ENCODE measurements around the gene CDX2. TPM values are rescaled to one million over a fixed set of nuclear protein-coding genes. Genes with fewer than 3 reads are reported as not detected.

CDX2 gene
- total RNA-seq, 4 donors from 2014 or later, result 119 to 199 (median 136) TPM

DNA sequence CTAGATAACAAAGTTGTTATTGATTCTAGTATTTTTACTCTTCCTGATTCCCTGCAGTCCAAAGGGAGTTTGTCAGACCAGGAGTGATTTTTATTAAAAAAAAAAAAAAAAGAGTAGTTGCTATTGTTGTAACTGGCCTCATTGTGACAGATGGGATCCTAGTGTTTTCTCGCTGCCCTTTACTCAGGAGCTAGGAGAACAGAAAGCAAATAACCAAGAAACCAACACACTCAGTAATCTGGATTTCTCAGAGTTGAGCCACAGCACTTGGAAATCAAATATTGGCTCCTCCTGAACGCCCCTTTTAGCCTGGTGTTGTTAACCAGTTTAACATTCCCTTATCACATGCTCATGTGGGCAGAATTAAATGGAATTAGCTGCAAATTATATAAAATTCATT, 57.6 kb downstream of the CDX2 start:
- TF ChIP-seq POLR2A (IDR thresholded peaks at IDR 0.05), result no peak
- no peak for TF ChIP-seq EP300 (IDR thresholded peaks at IDR 0.05; ENCODE audit: low read depth)
- TF ChIP-seq POLR2AphosphoS5 (IDR thresholded peaks at IDR 0.05), result no peak
- TF ChIP-seq, protein P1, sequence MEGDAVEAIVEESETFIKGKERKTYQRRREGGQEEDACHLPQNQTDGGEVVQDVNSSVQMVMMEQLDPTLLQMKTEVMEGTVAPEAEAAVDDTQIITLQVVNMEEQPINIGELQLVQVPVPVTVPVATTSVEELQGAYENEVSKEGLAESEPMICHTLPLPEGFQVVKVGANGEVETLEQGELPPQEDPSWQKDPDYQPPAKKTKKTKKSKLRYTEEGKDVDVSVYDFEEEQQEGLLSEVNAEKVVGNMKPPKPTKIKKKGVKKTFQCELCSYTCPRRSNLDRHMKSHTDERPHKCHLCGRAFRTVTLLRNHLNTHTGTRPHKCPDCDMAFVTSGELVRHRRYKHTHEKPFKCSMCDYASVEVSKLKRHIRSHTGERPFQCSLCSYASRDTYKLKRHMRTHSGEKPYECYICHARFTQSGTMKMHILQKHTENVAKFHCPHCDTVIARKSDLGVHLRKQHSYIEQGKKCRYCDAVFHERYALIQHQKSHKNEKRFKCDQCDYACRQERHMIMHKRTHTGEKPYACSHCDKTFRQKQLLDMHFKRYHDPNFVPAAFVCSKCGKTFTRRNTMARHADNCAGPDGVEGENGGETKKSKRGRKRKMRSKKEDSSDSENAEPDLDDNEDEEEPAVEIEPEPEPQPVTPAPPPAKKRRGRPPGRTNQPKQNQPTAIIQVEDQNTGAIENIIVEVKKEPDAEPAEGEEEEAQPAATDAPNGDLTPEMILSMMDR (IDR thresholded peaks at IDR 0.05), result no peak
- H3K9me3 ChIP-seq, result no peaks in the 10 kb centered on the region
- peaks cover 86% of the 10 kb centered on the region for H3K27me3 ChIP-seq
- WGBS, 2 donors (ENCODE audit: low coverage in 1 of 2), result 42 to 88% methylated on average over 1 to 2 of the region's 2 CpGs
- in situ Hi-C loops (cut with MboI; ENCODE audit: low pct_ligation_motif_present in 1 of 4, low pct_unique_long_range_greater_than_20kb in 1 of 4, low sequenced_read_pairs in 3 of 4) (no loop called here), intact Hi-C loops (cut with DNase I; ENCODE audit: low total_unique reads) (no loop called here)
- DNase-seq, result no peak
- H3K27ac ChIP-seq, result no peak overlapping the region
- no peaks in the 10 kb centered on the region for H3K36me3 ChIP-seq
- H3K4me3 ChIP-seq, result no peak overlapping the region
- H3K4me1 ChIP-seq, result no peaks in the 10 kb centered on the region

Small RNA genes lying within 50 kb of the gene (small RNA-seq; reads per million reads assigned to genes)
- gene ATP5F1EP2, result 0 to 0.28 (median 0) reads per million in 4 donors
- gene RN7SL272P, result 0 to 1.4 (median 0) reads per million in 4 donors

Other genes starting within 250 kb of the CDX2 start
- not detected for gene GSX1, start 176.8 kb downstream of the CDX2 start, total RNA-seq
- gene PDX1, start 49.3 kb downstream of the CDX2 start, total RNA-seq, result under 1 TPM in 1 of 4 donors, not detected in 3; 0.16 TPM
- 100 to 1,000 TPM; 124 to 265 (median 168) TPM for gene URAD, start 19.4 kb upstream of the CDX2 start, total RNA-seq
- gene FLT3, start 131.3 kb upstream of the CDX2 start, total RNA-seq, result under 1 TPM in 2 of 4 donors, not detected in 2; 0.55 to 0.95 TPM
- 100 to 1,000 TPM in 1 of 4 donors, 10 to 100 TPM in 3; 28.3 to 107 (median 46.6) TPM for gene PAN3, start 169.2 kb upstream of the CDX2 start, total RNA-seq